GM19455 (cell line): ENCODE measurements around the gene AGER.
"Not testable (repeated sequence)": the region's sequence is repeated elsewhere in the genome, so short reads cannot be mapped to it uniquely, and the experiment has no call there.

Source experiments
- ATAC-seq: cut with Tn5 transposase; IDR thresholded peaks from one replicate; pipeline ENCODE4 v1.9.1; 2021; ENCODE audit not compliant: unreplicated experiment

Gene AGER

DNA sequence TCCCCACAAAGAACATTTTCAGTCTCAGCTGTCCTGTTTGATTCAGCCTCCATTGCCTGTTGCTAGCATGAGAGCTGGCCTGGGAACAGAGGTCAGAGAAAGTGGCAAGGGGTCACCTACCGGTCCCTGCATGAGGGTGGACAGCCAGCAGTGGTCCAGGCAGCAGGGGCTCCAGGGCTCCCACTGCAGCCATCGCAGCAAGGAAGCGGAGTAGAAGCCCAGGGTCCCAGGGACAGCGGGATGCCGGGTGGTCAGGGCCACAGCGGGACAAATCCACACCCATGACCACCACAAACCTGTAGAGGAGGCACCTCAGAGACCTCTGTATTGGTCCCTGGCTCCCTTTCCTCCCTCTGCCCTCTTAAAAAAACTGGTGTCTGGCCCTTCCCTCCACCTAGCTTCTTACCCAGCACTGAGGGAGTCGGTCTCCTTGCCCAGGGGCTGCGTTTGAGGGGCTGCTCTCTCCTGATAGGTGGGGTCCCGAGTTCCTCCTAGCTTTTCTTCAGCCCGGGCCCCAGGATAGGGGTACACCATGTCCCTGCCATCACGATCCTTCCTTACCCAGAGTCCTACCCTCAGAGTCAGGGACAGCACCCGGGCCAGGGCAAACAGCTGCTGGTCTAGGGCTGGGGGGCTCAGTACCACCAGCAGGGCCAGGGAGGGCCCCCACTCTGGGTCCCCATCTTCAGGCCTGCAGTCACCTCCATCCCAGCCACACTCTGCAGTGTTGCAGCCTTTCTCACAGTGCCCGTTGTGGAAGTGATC is 16.8 kb upstream of the AGER start:
- no peak for ATAC-seq

DNA sequence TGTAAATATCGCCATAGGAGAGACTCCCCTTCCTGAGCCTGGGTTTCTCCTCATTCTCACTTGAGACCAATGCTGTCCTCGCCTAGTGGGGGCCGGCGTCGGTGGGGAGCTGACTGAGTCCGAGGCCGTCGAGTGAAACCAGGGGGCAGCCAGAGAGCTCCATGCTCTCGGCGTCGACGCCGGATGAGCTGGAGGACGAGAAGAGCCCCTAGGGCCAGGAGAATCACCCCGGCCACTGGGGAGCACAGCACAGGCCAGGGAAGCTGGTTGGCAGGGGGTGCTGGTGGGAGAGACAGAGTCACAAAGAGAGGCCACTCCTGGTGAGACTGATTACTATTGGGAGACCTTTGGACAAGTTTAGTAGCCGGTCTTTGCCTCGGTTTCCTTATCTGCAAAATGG is 14.8 kb upstream of the AGER start:
- ATAC-seq: no peak

DNA sequence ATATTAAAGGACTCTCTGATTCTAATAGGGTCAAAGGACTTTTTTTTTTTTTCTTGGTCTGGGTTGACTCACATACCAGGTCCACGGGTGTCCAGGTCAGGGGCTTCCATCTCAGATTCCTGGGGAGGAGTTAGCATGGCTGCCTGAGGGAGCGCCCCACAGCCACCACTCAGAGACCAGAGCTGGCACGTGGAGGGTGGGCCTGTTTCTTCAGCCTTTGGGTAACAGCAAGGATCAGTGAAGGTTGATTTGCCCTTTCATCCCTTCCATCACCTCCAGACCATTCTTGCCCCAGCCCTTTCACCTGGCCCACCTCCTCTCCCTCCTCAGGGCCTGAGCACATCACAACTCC is 14.3 kb upstream of the AGER start:
- ATAC-seq: no peak

- no peak for ATAC-seq
These were observed 12.9 kb upstream of the AGER start for GRCh38 chr6:32196682-32197616.

DNA sequence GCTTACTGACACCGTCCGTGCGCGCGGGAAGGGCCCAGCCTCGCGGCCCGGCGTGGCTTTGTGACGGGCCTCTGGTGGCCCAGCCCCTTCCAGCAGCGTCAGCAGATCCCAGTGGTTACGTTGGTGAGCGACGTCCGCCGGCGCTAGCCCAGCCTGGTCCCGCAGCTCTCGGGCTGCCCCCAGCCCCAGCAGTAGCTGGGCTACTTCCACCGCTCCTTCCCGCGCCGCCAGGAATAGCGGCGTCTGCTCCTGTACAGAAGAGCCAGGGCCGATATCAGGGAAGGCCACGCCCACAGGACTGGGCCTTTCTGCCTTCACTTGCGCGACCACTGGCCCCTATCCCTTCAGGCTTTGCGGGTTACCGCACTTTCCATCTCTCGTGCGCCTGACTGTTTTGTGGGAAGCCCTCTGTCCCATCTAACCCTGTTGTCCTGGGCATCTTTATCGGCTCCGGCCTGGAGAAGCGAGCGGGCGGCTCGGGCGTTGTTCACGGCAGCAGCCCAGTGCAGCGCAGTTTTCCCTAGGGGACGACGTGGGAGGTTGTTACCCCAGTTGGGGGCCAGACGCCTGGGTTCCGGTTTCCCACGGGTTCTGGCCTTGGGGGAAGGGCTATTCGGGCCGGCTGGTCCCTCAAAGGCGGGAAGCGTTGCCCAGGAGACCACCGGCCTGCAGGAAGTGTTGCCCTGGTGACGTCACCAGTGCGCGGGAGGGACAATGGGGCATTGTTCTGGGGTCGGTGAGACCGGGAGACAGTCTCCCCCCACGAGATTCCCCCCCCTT is 12.0 kb upstream of the AGER start:
- peak; percentile 70 for ATAC-seq

GRCh38 chr6:32195652-32195901 is 11.5 kb upstream of the AGER start:
- ATAC-seq: peak; percentile 73

GRCh38 chr6:32194825-32195651 is 11.0 kb upstream of the AGER start:
- no peak for ATAC-seq

DNA sequence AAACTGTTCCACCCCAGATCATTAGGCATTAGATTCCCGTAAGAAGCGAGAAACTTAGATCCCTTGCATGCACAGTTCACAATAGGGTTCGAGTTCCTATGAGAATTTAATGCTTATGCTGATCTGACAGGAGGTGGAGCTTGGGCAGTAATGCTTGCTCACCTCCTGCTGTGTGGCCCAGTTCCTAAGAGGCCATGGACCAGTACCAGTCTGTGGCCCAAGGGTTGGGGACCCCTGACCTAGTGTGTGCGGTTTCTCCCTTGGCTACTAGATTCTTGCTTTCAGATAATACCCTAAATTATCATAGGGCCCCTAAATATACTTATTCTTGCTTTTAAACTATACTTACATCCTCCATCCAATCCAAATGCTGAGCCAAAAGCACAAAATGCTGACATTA is 10.3 kb upstream of the AGER start:
- ATAC-seq: no peak

DNA sequence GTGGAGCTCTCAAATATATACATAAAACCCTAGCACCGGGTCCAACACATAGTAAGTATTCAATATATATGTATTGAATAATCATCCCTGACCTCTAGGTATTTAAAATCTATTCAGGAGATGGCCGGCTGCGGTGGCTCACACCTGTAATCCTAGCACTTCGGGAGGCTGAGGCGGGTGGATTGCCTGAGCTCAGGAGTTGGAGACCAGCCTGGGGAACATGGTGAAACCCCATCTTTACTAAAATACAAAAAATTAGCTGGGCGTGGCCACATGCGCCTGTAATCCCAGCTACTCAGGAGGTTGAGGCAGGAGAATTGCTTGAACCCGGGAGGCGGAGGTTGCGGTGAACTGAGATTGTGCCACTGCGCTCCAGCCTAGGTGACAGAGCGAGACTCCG is 9.0 kb upstream of the AGER start:
- ATAC-seq: not testable (repeated sequence)

DNA sequence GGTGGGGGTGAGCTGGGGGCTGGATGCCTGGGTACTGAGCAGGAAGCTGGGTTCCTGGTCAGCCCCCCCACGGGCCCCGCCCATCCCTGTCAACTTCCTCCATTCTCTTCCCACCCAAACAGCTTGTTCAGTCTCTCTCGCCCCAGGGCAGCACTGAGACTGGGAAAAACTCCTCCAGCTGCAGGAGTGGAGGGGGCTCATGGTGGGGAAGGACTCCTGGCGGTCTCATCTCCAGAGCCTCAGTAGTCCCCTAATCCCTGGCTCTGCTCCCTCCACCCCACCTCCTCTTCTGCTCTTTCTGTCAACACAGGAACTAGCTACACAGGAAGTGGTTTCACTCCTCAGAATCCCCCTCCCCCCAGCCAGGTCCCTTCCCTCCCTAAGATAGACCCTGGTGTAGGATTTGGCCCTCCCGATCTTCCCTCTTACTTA is 8.6 kb upstream of the AGER start, which contains the start of gene GPSM3:
Gene GPSM3, minus strand, starts transcription at position 36 of the 432 bp plus-strand sequence. CDS start 130 bp downstream, outside the sequence.
- ATAC-seq: no peak

GRCh38 chr6:32191696-32192607 is 7.9 kb upstream of the AGER start:
- ATAC-seq: no peak

GRCh38 chr6:32190911-32191677 is 7.0 kb upstream of the AGER start:
- no peak for ATAC-seq

DNA sequence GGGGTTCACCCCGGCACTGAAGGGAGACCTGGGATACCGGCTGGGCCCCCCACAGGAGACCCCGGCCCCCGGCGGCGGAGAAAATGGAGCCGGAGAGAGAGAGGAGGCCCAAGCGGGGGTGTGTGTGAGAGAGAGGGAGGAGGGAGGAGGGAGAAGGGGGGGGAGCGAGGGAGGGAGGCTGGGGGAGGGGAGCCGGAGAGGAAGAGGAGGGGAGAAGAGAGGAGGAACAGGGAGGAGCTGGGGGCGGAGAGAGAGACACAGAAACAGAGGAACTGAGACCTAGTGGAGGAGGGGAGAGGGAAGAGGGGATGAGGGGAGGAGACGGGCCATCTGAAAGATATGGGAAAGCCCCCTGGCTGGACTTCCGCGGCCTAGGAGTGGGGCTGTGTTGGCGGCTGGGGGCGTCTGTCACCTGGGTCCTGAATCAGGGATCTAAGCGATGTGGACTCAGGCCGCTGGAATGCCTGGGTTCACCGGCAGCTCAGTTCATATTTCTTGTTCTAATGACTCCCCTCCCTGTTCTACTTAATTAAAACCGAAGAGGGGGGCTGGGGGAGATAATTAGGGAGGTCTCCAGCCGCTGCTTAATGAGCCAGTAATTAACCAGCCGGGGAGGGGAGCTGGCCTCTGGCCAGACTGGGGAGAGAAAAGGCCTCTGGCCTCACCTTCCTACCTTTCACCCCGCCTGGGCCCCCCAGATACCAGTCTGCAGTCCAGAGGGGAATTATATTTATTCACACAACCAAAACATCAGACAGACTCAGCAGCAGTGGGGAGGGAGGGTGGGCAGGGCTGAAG is 6.2 kb upstream of the AGER start, which contains the start of gene PBX2:
Gene PBX2, minus strand, starts transcription at position 149 of the 798 bp plus-strand sequence. CDS start 287 bp downstream, outside the sequence.
- ATAC-seq: peak; percentile 44

- no peak for ATAC-seq
These were observed 5.6 kb upstream of the AGER start for GRCh38 chr6:32189742-32190053.

GRCh38 chr6:32189069-32189741 is 5.2 kb upstream of the AGER start:
- no peak for ATAC-seq

DNA sequence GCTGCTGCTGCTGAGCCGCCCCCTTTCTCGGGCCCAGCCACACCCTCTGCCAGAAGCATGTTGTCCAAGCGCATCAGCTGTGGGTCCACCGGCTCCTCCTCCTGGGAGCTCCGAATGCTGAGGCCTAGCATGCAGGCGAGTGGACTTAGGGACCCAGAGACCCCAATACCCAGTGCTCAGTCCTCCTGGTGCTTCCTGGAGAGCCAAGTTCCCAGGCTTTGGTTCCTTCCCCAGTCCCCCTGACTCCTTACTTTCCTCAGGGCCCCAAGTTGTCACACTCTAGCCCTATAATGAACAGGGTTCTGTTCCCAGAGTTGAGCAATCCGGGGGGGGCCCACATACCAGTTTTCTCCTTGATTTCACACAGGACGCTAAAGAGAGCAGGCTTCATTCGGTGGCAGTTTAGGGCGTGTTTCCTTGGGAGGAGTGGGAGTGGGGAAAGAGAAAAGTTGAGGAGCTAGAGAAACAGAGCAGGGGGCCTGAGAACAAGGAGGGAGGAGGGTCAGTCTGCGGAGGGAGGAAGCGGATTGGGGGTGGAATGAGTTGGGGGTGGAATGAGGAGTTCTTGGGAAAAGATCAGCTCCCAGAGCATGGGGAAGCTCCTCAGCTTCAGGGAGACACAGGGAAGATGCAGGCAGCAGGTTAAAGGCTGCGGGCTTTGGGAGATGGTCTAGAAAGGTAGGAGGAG is 4.5 kb upstream of the AGER start:
- no peak for ATAC-seq
